WTC11 (cell line): Measurements from ENCODE around the gene KCNV2. TPM values are rescaled to one million over a fixed set of nuclear protein-coding genes. Genes with fewer than 3 reads are reported as not detected.
A peak's percentile ranks its signal among the peaks of the same experiment; 100 is the strongest.

ENCODE experiments used
- ATAC-seq: fragments of 200-7000 bp; cut with Tn5 transposase; 2 replicates; pipeline ENCODE4 v1.10.0; 2021; ENCODE audit warnings: mild to moderate bottlenecking, moderate library complexity
- CTCF ChIA-PET: fragments of 300-600 bp; sonication (Branson Sonifier 250); formaldehyde crosslinking; loops from one replicate; lab custom pipeline; 2021; ENCODE audit warnings: antibody characterized with exemption; lab: Charles Lee
- POLR2A ChIA-PET: fragments of 350-600 bp; sonication (Branson Sonifier 250); formaldehyde crosslinking; loops from one replicate; lab custom pipeline; 2021; ENCODE audit warnings: antibody characterized with exemption; lab: Charles Lee
- DNase-seq: peaks from one replicate; pipeline ENCODE4 v3.0.0; 2021; ENCODE audit warnings: low spot score
- H3K27ac Mint-ChIP-seq: 2 replicates; pipeline ENCODE4 v1.8.0; 2021; ENCODE audit warnings: mixed read lengths
- H3K27me3 Mint-ChIP-seq: 2 replicates; pipeline ENCODE4 v1.8.0; 2021; ENCODE audit warnings: low read depth, mild to moderate bottlenecking, moderate library complexity, mixed read lengths
- H3K36me3 Mint-ChIP-seq: 2 replicates; pipeline ENCODE4 v1.8.0; 2021; ENCODE audit warnings: mixed read lengths
- H3K4me1 Mint-ChIP-seq: 2 replicates; pipeline ENCODE4 v1.8.0; 2022; ENCODE audit warnings: mixed read lengths
- H3K4me3 Mint-ChIP-seq: 2 replicates; pipeline ENCODE4 v1.8.0; 2021; ENCODE audit warnings: mild to moderate bottlenecking, moderate library complexity, mixed read lengths
- H3K9me3 Mint-ChIP-seq: 2 replicates; pipeline ENCODE4 v1.8.0; 2021; ENCODE audit warnings: mixed read lengths
- ATF2 ChIP-seq: sonication (generic); formaldehyde crosslinking; IDR thresholded peaks from 2 replicates; pipeline ENCODE4 v1.8.1; 2022; ENCODE audit warnings: low read depth, missing genetic modification reagents, borderline replicate concordance
- ATF6 ChIP-seq: sonication (generic); formaldehyde crosslinking; IDR thresholded peaks from 2 replicates; pipeline ENCODE4 v1.8.1; 2023; ENCODE audit warnings: mild to moderate bottlenecking, missing genetic modification reagents
- GABPB1 ChIP-seq: sonication (generic); formaldehyde crosslinking; IDR thresholded peaks from 2 replicates; pipeline ENCODE4 v1.8.1; 2023; ENCODE audit warnings: mild to moderate bottlenecking, missing genetic modification reagents
- HMGA2 ChIP-seq: fragments of 250-450 bp; sonication (Bioruptor Pico); IDR thresholded peaks from 2 replicates; pipeline ENCODE4 v1.4.0; 2021; ENCODE audit warnings: mild to moderate bottlenecking, moderate library complexity
- IRF1 ChIP-seq: sonication (generic); formaldehyde crosslinking; IDR thresholded peaks from 2 replicates; pipeline ENCODE4 v1.8.0; 2023; ENCODE audit warnings: missing genetic modification reagents
- KAT7 ChIP-seq: sonication (generic); formaldehyde crosslinking; IDR thresholded peaks from 2 replicates; pipeline ENCODE4 v1.8.1; 2023; ENCODE audit warnings: missing genetic modification reagents, mild to moderate bottlenecking, borderline replicate concordance
- MXD4 ChIP-seq: fragments of 250-450 bp; sonication (Bioruptor Pico); IDR thresholded peaks from 2 replicates; pipeline ENCODE4 v1.8.0; 2021; ENCODE audit warnings: mild to moderate bottlenecking, moderate library complexity, borderline replicate concordance
- NR2C2 ChIP-seq: sonication (generic); formaldehyde crosslinking; IDR thresholded peaks from 2 replicates; pipeline ENCODE4 v1.8.0; 2022; ENCODE audit warnings: mild to moderate bottlenecking, missing genetic modification reagents
- NR3C1 ChIP-seq: sonication (generic); formaldehyde crosslinking; conservative IDR thresholded peaks from 2 replicates; pipeline ENCODE4 v1.8.1; 2023; ENCODE audit warnings: low read depth, mild to moderate bottlenecking, missing genetic modification reagents
- SMAD3 ChIP-seq: sonication (generic); formaldehyde crosslinking; IDR thresholded peaks from 2 replicates; pipeline ENCODE4 v1.8.0; 2022; ENCODE audit warnings: missing genetic modification reagents, mild to moderate bottlenecking, borderline replicate concordance
- TEAD1 ChIP-seq: sonication (generic); formaldehyde crosslinking; IDR thresholded peaks from 2 replicates; pipeline ENCODE4 v1.8.0; 2022; ENCODE audit warnings: mild to moderate bottlenecking, missing genetic modification reagents
- TP53 ChIP-seq: sonication (generic); formaldehyde crosslinking; IDR thresholded peaks from 2 replicates; pipeline ENCODE4 v1.8.1; 2023; ENCODE audit warnings: mild to moderate bottlenecking, missing genetic modification reagents
- USF1 ChIP-seq: sonication (generic); formaldehyde crosslinking; IDR thresholded peaks from 2 replicates; pipeline ENCODE4 v1.8.0; 2022; ENCODE audit warnings: mild to moderate bottlenecking, missing genetic modification reagents
- ZNF138 ChIP-seq: sonication (generic); formaldehyde crosslinking; conservative IDR thresholded peaks from 2 replicates; pipeline ENCODE4 v1.8.1; 2022; ENCODE audit warnings: mild to moderate bottlenecking, moderate library complexity, missing genetic modification reagents
- ZNF232 ChIP-seq: sonication (generic); formaldehyde crosslinking; IDR thresholded peaks from 2 replicates; pipeline ENCODE4 v1.8.0; 2022; ENCODE audit warnings: mild to moderate bottlenecking, missing genetic modification reagents
- ZNF263 ChIP-seq: sonication (generic); formaldehyde crosslinking; IDR thresholded peaks from 2 replicates; pipeline ENCODE4 v1.8.1; 2022; ENCODE audit warnings: low read depth, mild to moderate bottlenecking, moderate library complexity, missing genetic modification reagents
- ZNF416 ChIP-seq: fragments of 250-450 bp; sonication (Bioruptor Pico); IDR thresholded peaks from 2 replicates; pipeline ENCODE4 v1.9.0; 2021; ENCODE audit warnings: mild to moderate bottlenecking, inconsistent platforms
- ZNF512 ChIP-seq: sonication (generic); formaldehyde crosslinking; IDR thresholded peaks from 2 replicates; pipeline ENCODE4 v1.8.1; 2022; ENCODE audit warnings: missing genetic modification reagents, borderline replicate concordance
- total RNA-seq: library from RNA; stranded (reverse); gene quantifications from 3 replicates; pipeline ENCODE4 v1.2.3, GENCODE V29; 2021
- TF ChIP-seq, protein P1 (sequence below): sonication (generic); formaldehyde crosslinking; IDR thresholded peaks from 2 replicates; pipeline ENCODE4 v1.8.0; 2022; ENCODE audit warnings: mild to moderate bottlenecking, missing genetic modification reagents
- TF ChIP-seq, protein P2 (sequence below): sonication (generic); formaldehyde crosslinking; IDR thresholded peaks from 2 replicates; pipeline ENCODE4 v1.8.1; 2023; ENCODE audit warnings: mild to moderate bottlenecking, missing genetic modification reagents, moderate library complexity

KCNV2 gene
- total RNA-seq, 1 experiment from 2014 or later: not detected

GRCh38 chr9:2720179-2720654 lies 2.9 kb downstream of the KCNV2 start:
- peak; percentile 12; the same call in 1 of the 2 replicates for TF ChIP-seq GABPB1 (CRISPR knock-in tag)
- TF ChIP-seq TEAD1 (CRISPR knock-in tag): no peak
- TF ChIP-seq, all 79 proteins: peak for 1
- ATAC-seq (no peak), DNase-seq (no peak)
- Mint-ChIP-seq H3K9me3 (peaks cover 3% of the 10 kb centered on the region; the same call in 1 of the 2 replicates), H3K27me3 (no peaks in the 10 kb centered on the region), H3K4me3 (no peak overlapping the region), H3K36me3 (peaks cover 9% of the 10 kb centered on the region), H3K27ac (no peak overlapping the region), H3K4me1 (peaks cover 4% of the 10 kb centered on the region)
- CTCF ChIA-PET: no interaction called here
- POLR2A ChIA-PET: no interaction called here

DNA sequence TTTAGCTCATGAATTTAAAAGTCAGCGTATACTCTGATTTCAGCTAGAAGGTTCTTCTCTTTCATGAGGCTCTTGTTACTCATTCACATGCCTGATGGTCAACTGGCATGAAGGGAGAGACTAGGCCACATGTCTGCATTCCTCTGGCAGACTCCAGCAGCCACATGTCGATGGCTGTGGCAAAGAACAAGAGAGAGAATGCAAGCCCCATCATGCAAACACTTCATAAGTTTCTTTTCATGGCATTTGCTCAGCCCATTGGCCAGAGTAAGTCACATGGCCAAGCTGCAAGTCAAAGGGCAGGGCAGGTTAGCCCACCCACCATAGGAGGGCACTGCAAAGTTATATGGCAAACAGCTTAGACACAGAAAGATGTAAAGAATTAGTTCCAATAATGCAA lies 5.4 kb downstream of the KCNV2 start:
- Mint-ChIP-seq H3K4me3 (no peak overlapping the region), H3K27ac (no peak overlapping the region)

GRCh38 chr9:2723376-2724065 lies 6.2 kb downstream of the KCNV2 start:
- peaks cover 3% of the 10 kb centered on the region; the same call in 1 of the 2 replicates for H3K9me3 Mint-ChIP-seq
- ATAC-seq: no peak
- ChIA-PET POLR2A (no interaction called here), CTCF (interaction anchor here (0.5 to 1.1 kb wide), 5 partner anchors 22 to 805 kb away, joined by 3 to 6 read pairs (median 3); no protein-coding TSS in a partner anchor)
- H3K4me1 Mint-ChIP-seq: peaks cover 14% of the 10 kb centered on the region
- H3K27ac Mint-ChIP-seq: no peak overlapping the region
- no peak for DNase-seq
- H3K4me3 Mint-ChIP-seq: no peak overlapping the region
- H3K27me3 Mint-ChIP-seq: no peaks in the 10 kb centered on the region
- TF ChIP-seq, protein P1, sequence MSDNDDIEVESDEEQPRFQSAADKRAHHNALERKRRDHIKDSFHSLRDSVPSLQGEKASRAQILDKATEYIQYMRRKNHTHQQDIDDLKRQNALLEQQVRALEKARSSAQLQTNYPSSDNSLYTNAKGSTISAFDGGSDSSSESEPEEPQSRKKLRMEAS: no peak
- no peak for TF ChIP-seq NR3C1
- no peak for TF ChIP-seq ATF2 (CRISPR knock-in tag)
- no peak for TF ChIP-seq ZNF232
- no peak for TF ChIP-seq NR2C2
- no peak for TF ChIP-seq IRF1
- no peak for TF ChIP-seq SMAD3 (CRISPR knock-in tag)
- no peak for TF ChIP-seq MXD4 (CRISPR knock-in tag)
- no peak for TF ChIP-seq TP53
- no peak for TF ChIP-seq ZNF416 (CRISPR knock-in tag)
- TF ChIP-seq ZNF263 (CRISPR knock-in tag): no peak
- TF ChIP-seq ZNF512 (CRISPR knock-in tag): no peak
- no peak for TF ChIP-seq ATF6 (CRISPR knock-in tag)
- no peak for TF ChIP-seq USF1 (CRISPR knock-in tag)
- H3K36me3 Mint-ChIP-seq: peaks cover 5% of the 10 kb centered on the region; the same call in 1 of the 2 replicates

More for the DNA sequence above, 5.4 kb downstream of the KCNV2 start:
- H3K36me3 Mint-ChIP-seq: peaks cover 5% of the 10 kb centered on the region; the same call in 1 of the 2 replicates
- TF ChIP-seq USF1 (CRISPR knock-in tag): peak; percentile 82
- TF ChIP-seq KAT7 (CRISPR knock-in tag): no peak
- TF ChIP-seq HMGA2: no peak
- TF ChIP-seq, protein P2, sequence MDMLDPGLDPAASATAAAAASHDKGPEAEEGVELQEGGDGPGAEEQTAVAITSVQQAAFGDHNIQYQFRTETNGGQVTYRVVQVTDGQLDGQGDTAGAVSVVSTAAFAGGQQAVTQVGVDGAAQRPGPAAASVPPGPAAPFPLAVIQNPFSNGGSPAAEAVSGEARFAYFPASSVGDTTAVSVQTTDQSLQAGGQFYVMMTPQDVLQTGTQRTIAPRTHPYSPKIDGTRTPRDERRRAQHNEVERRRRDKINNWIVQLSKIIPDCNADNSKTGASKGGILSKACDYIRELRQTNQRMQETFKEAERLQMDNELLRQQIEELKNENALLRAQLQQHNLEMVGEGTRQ (CRISPR knock-in tag): peak; percentile 84
- TF ChIP-seq ZNF138 (CRISPR knock-in tag): no peak
- no peaks in the 10 kb centered on the region for H3K27me3 Mint-ChIP-seq
- ChIA-PET POLR2A (no interaction called here), CTCF (no interaction called here)
- ATAC-seq (peak; percentile 83), DNase-seq (no peak)
- H3K4me1 Mint-ChIP-seq: peaks cover 7% of the 10 kb centered on the region
- peaks cover 3% of the 10 kb centered on the region; the same call in 1 of the 2 replicates for H3K9me3 Mint-ChIP-seq
